H1 (cell line): ENCODE measurements around the gene RALGAPB. TPM values are rescaled to one million over a fixed set of nuclear protein-coding genes. Genes with fewer than 3 reads are reported as not detected.

Experiments
- CTCF ChIA-PET: fragments of 300-600 bp; sonication (Branson Sonifier 250); formaldehyde crosslinking; loops from one replicate; lab custom pipeline; 2021; ENCODE audit not compliant: partially characterized antibody; lab: Charles Lee
- POLR2A ChIA-PET: fragments of 300-600 bp; sonication (Branson Sonifier 250); formaldehyde crosslinking; loops from one replicate; lab custom pipeline; 2021; ENCODE audit warnings: inconsistent platforms; ENCODE audit not compliant: partially characterized antibody; lab: Charles Lee
- DNase-seq, 2 experiments: peaks; one replicate each; pipeline versions ENCODE4 v3.0.0 to v3.0.0-alpha.2; 2010 to 2022; ENCODE audit warnings: low spot score in 2 of 2, low read depth in 1 of 2, mixed read lengths in 1 of 2
- FAIRE-seq: peaks from 2 replicates; lab custom pipeline; 2011; peaks lifted over from hg19 to GRCh38; lab: Jason Lieb, UNC
- H2AFZ ChIP-seq: 2 replicates; pipeline ENCODE4 v1.8.1; 2012; ENCODE audit warnings: low read length, inconsistent platforms
- H2AK5ac ChIP-seq: 2 replicates; pipeline ENCODE4 v1.6.1; 2013; ENCODE audit warnings: low read depth, low read length
- H2BK120ac ChIP-seq: replicated peaks from 2 replicates; pipeline ENCODE3; 2013; ENCODE audit warnings: low read depth, low read length, inconsistent platforms
- H2BK12ac ChIP-seq: 2 replicates; pipeline ENCODE4 v1.6.1; 2013; ENCODE audit warnings: low read depth, low read length
- H2BK15ac ChIP-seq: 2 replicates; pipeline ENCODE4 v1.6.1; 2013; ENCODE audit warnings: low read length
- H2BK20ac ChIP-seq: 2 replicates; pipeline ENCODE4 v1.6.1; 2013; ENCODE audit warnings: low read length
- H2BK5ac ChIP-seq: 2 replicates; pipeline ENCODE4 v1.6.1; 2013; ENCODE audit warnings: low read depth, low read length
- H3K14ac ChIP-seq: 2 replicates; pipeline ENCODE4 v1.6.1; 2013; ENCODE audit warnings: inconsistent platforms; ENCODE audit not compliant: insufficient read length
- H3K18ac ChIP-seq: 2 replicates; pipeline ENCODE4 v1.6.1; 2013; ENCODE audit warnings: low read length; ENCODE audit errors: extremely low read depth
- H3K23ac ChIP-seq: 2 replicates; pipeline ENCODE4 v1.6.1; 2013; ENCODE audit warnings: inconsistent platforms; ENCODE audit not compliant: insufficient read length
- H3K23me2 ChIP-seq: 2 replicates; pipeline ENCODE4 v1.6.1; 2013; ENCODE audit warnings: low read depth, low read length
- H3K27ac ChIP-seq: 2 replicates; pipeline ENCODE4 v1.6.1; 2011; ENCODE audit warnings: low read depth, low read length, inconsistent platforms
- H3K27me3 ChIP-seq, 4 experiments: replicated peaks in 1 of 4; 1 replicate in 1 of 4; 2 replicates in 3 of 4; pipeline versions ENCODE4 v1.6.1 to v1.8.1; 2011 to 2013; ENCODE audit warnings: low read length in 3 of 4, mild to moderate bottlenecking in 3 of 4, inconsistent platforms in 2 of 4, mixed read lengths in 2 of 4, moderate library complexity in 1 of 4; ENCODE audit not compliant: control insufficient read depth in 3 of 4, insufficient read depth in 3 of 4; ENCODE audit errors: extremely low read depth in 1 of 4
- H3K36me3 ChIP-seq, 4 experiments: 2 replicates each; pipeline versions ENCODE4 v1.6.1 to v1.8.1; 2011 to 2013; ENCODE audit warnings: mild to moderate bottlenecking in 4 of 4, low read length in 3 of 4, moderate library complexity in 2 of 4, control low read depth in 1 of 4, inconsistent platforms in 1 of 4; ENCODE audit not compliant: insufficient read depth in 4 of 4, control insufficient read depth in 2 of 4
- H3K4ac ChIP-seq: replicated peaks from 2 replicates; pipeline ENCODE3; 2013; ENCODE audit warnings: low read length, low read depth, mixed read lengths, inconsistent platforms; ENCODE audit not compliant: insufficient read length
- H3K4me1 ChIP-seq, 4 experiments: replicated peaks in 1 of 4; 1 replicate in 1 of 4; 2 replicates in 3 of 4; pipeline versions ENCODE4 v1.6.1 to v1.8.1; 2011 to 2013; ENCODE audit warnings: low read length in 3 of 4, inconsistent platforms in 2 of 4, mixed read lengths in 1 of 4; ENCODE audit not compliant: insufficient read depth in 4 of 4, control insufficient read depth in 3 of 4
- H3K4me2 ChIP-seq, 2 experiments: 2 replicates each; pipeline versions ENCODE4 v1.6.1 to v1.8.1; 2011 to 2013; ENCODE audit warnings: low read depth in 2 of 2, low read length in 2 of 2, control low read depth in 1 of 2, inconsistent platforms in 1 of 2, mild to moderate bottlenecking in 1 of 2; ENCODE audit not compliant: insufficient read depth in 1 of 2
- H3K4me3 ChIP-seq, 4 experiments: fragments of 200-600, 300-600 bp in 1 of 4; sonication (generic), shearing (Covaris generic), sonication (Bioruptor Twin) in 1 of 4; 2 replicates each; pipeline versions ENCODE4 v1.5.1 to v1.8.1; 2011 to 2016; ENCODE audit warnings: low read length in 4 of 4, low read depth in 3 of 4, control low read depth in 2 of 4, inconsistent platforms in 2 of 4, mild to moderate bottlenecking in 2 of 4, mixed read lengths in 1 of 4, moderate library complexity in 1 of 4; ENCODE audit not compliant: insufficient read depth in 2 of 4; ENCODE audit errors: extremely low read depth in 1 of 4
- H3K56ac ChIP-seq: replicated peaks from 2 replicates; pipeline ENCODE3; 2013; ENCODE audit warnings: low read depth, mild to moderate bottlenecking, mixed read lengths, low read length, inconsistent platforms; ENCODE audit not compliant: insufficient read length
- H3K79me1 ChIP-seq: 2 replicates; pipeline ENCODE4 v1.6.1; 2013; ENCODE audit warnings: low read depth, low read length, control low read depth
- H3K79me2 ChIP-seq, 2 experiments: 2 replicates each; pipeline versions ENCODE4 v1.6.1 to v1.8.1; 2012 to 2013; ENCODE audit warnings: low read length in 2 of 2, mild to moderate bottlenecking in 2 of 2, inconsistent platforms in 1 of 2; ENCODE audit not compliant: insufficient read depth in 2 of 2, control insufficient read depth in 1 of 2
- H3K9ac ChIP-seq, 4 experiments: replicated peaks in 1 of 4; 1 replicate in 1 of 4; 2 replicates in 3 of 4; pipeline versions ENCODE4 v1.6.1 to v1.8.1; 2011 to 2013; ENCODE audit warnings: low read depth in 3 of 4, low read length in 3 of 4, control low read depth in 2 of 4, mild to moderate bottlenecking in 2 of 4, moderate library complexity in 2 of 4, inconsistent platforms in 1 of 4; ENCODE audit errors: extremely low read depth in 1 of 4
- H3K9me3 ChIP-seq, 2 experiments: 2 replicates each; pipeline versions ENCODE4 v1.6.1 to v1.8.1; 2012 to 2013; ENCODE audit warnings: mild to moderate bottlenecking in 2 of 2, moderate library complexity in 2 of 2, control low read depth in 1 of 2, inconsistent platforms in 1 of 2, low read depth in 1 of 2, low read length in 1 of 2, mixed read lengths in 1 of 2; ENCODE audit not compliant: insufficient read depth in 2 of 2
- H4K20me1 ChIP-seq, 2 experiments: replicated peaks in 1 of 2; 2 replicates each; pipeline versions ENCODE3 to v1.8.1; 2011 to 2013; ENCODE audit warnings: inconsistent platforms in 2 of 2, low read length in 2 of 2, mild to moderate bottlenecking in 1 of 2; ENCODE audit not compliant: insufficient read depth in 2 of 2, control insufficient read depth in 1 of 2
- H4K5ac ChIP-seq: 2 replicates; pipeline ENCODE4 v1.6.1; 2013; ENCODE audit warnings: low read length, low read depth, mixed read lengths, inconsistent platforms; ENCODE audit not compliant: insufficient read length
- H4K8ac ChIP-seq: 2 replicates; pipeline ENCODE4 v1.8.0; 2013; ENCODE audit warnings: mild to moderate bottlenecking, moderate library complexity, low read length, inconsistent platforms; ENCODE audit not compliant: insufficient read depth; ENCODE audit errors: extremely low read depth
- H4K91ac ChIP-seq: replicated peaks from 2 replicates; pipeline ENCODE3; 2013; ENCODE audit warnings: low read length, mixed read lengths, inconsistent platforms; ENCODE audit not compliant: insufficient read length
- BACH1 ChIP-seq: IDR thresholded peaks from 2 replicates; pipeline ENCODE4 v1.6.1; 2012; ENCODE audit warnings: low read length, improper control_type of control experiment
- CHD1 ChIP-seq: IDR thresholded peaks from 2 replicates; pipeline ENCODE4 v1.6.1; 2012; ENCODE audit warnings: low read depth, low read length, improper control_type of control experiment
- CTBP2 ChIP-seq: IDR thresholded peaks from 2 replicates; pipeline ENCODE4 v1.7.0; 2011; ENCODE audit warnings: borderline replicate concordance, mild to moderate bottlenecking, moderate library complexity, mixed read lengths, low read length; ENCODE audit not compliant: insufficient read depth, insufficient read length
- EGR1 ChIP-seq: IDR thresholded peaks from 2 replicates; pipeline ENCODE4 v1.6.1; 2011; ENCODE audit warnings: low read depth, low read length, borderline replicate concordance
- JUN ChIP-seq: IDR thresholded peaks from 2 replicates; pipeline ENCODE4 v1.6.1; 2011; ENCODE audit warnings: low read depth, mild to moderate bottlenecking, improper control_type of control experiment, low read length
- JUND ChIP-seq: IDR thresholded peaks from 2 replicates; pipeline ENCODE4 v1.6.1; 2011; ENCODE audit warnings: mild to moderate bottlenecking, improper control_type of control experiment, low read length
- MAFK ChIP-seq: IDR thresholded peaks from 2 replicates; pipeline ENCODE4 v1.6.1; 2012; ENCODE audit warnings: low read depth, mild to moderate bottlenecking, improper control_type of control experiment, low read length
- RAD21 ChIP-seq, 2 experiments: IDR thresholded peaks in 1 of 2; conservative IDR thresholded peaks in 1 of 2; 2 replicates each; pipeline ENCODE4 v1.6.1; 2011; ENCODE audit warnings: low read depth in 2 of 2, low read length in 2 of 2, improper control_type of control experiment in 1 of 2, inconsistent platforms in 1 of 2, mild to moderate bottlenecking in 1 of 2, moderate library complexity in 1 of 2
- RFX5 ChIP-seq: IDR thresholded peaks from 2 replicates; pipeline ENCODE4 v1.6.1; 2011; ENCODE audit warnings: low read depth, low read length, improper control_type of control experiment, borderline replicate concordance
- SP4 ChIP-seq: IDR thresholded peaks from 2 replicates; pipeline ENCODE4 v1.6.1; 2012; ENCODE audit warnings: low read length, inconsistent platforms
- TAF1 ChIP-seq: IDR thresholded peaks from 2 replicates; pipeline ENCODE4 v1.6.1; 2011; ENCODE audit warnings: mild to moderate bottlenecking, low read depth, low read length
- polyA plus RNA-seq, 7 experiments: library from polyadenylated mRNA; depleted of rRNA in 3 of 7; stranded (reverse) in 5 of 7; unstranded in 2 of 7; fragments of >200 nt in 5 of 7; fragments of 200-250 nt in 2 of 7; gene quantifications; 1 replicate in 5 of 7; 2 replicates in 1 of 7; 4 replicates in 1 of 7; pipeline versions ENCODE4 v1.2.1 to v1.2.3, GENCODE V29; 2011 to 2013; ENCODE audit warnings: missing spikeins in 2 of 7, mixed read lengths in 2 of 7
- total RNA-seq: library from RNA; stranded (reverse); fragmentation: NEBNext Ultra II Directional; extraction: Animal tissue kit (Norgen Biotek cat#: 25700); gene quantifications from 2 replicates; pipeline ENCODE4 v1.2.1, GENCODE V29; 2021
- TF ChIP-seq, protein P1 (sequence below): IDR thresholded peaks from 2 replicates; pipeline ENCODE4 v1.6.1; 2011; ENCODE audit warnings: low read length, improper control_type of control experiment

Gene RALGAPB
- total and polyA plus RNA-seq, 2 of the 8 experiments (the other 6 are each of a cell fraction or from before 2014, with no cell fraction given), result 10.6 to 35.1 TPM

DNA sequence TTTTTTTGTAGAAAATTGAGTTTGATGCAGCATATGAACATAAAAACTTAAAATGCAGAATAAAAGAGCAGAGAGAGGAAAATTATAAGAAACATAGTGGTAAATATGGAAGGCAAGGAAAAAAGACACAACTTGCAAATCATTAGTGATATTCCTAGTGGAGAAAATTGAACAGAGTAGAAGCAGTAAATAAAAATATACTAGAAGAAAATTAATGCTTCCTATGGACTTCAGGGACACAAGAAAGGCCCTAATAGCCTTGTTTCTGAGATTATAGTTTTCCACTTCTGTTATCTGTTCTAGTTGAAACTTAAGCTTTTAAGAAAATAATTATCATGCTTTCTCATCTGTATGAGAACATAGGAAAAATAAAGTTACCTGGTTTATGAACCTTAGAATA, 82.8 kb downstream of the RALGAPB start:
- no peak overlapping the region for H2AK5ac ChIP-seq
- H3K4me2 ChIP-seq, result no peak overlapping the region
- no peak overlapping the region for H3K23ac ChIP-seq
- ChIA-PET POLR2A (no interaction called here), CTCF (interaction anchor here (0.6 to 1.7 kb wide), 2 partner anchors 15 to 23 kb away, joined by 3 to 4 read pairs; no protein-coding TSS in a partner anchor)
- no peaks in the 10 kb centered on the region for H3K79me1 ChIP-seq
- DNase-seq (no peak), FAIRE-seq (no peak)
- H4K20me1 ChIP-seq, result peaks cover 0 to 2% of the 10 kb centered on the region in 2 experiments
- no peak overlapping the region for H2BK120ac ChIP-seq
- no peak overlapping the region for H3K56ac ChIP-seq
- no peak overlapping the region for H2AFZ ChIP-seq
- H3K4ac ChIP-seq, result no peak overlapping the region
- H2BK12ac ChIP-seq, result no peak overlapping the region
- no peak overlapping the region for H2BK15ac ChIP-seq
- H4K91ac ChIP-seq, result no peak overlapping the region
- H3K27me3 ChIP-seq, result no peaks in the 10 kb centered on the region
- H3K4me1 ChIP-seq, result no peaks in the 10 kb centered on the region
- no peak overlapping the region for H3K18ac ChIP-seq
- H3K36me3 ChIP-seq, result peaks cover 2 to 38% (median 24%) of the 10 kb centered on the region in 4 experiments; a peak in 7 of 8 replicates
- H2BK20ac ChIP-seq, result no peak overlapping the region
- no peak overlapping the region for H4K5ac ChIP-seq
- no peak overlapping the region for H2BK5ac ChIP-seq
- H3K27ac ChIP-seq, result no peak overlapping the region
- TF ChIP-seq BACH1, result no peak
- no peak for TF ChIP-seq RAD21 (IDR thresholded peaks at IDR 0.05 in 1 of 2, conservative IDR thresholded peaks at IDR 0.05 in 1 of 2; ENCODE audit: low read depth in 2 of 2, low read length in 2 of 2)
- no peak for TF ChIP-seq CHD1
- no peak for TF ChIP-seq RFX5
- no peak for TF ChIP-seq JUN
- no peak for TF ChIP-seq JUND
- TF ChIP-seq MAFK, result no peak
- no peak for TF ChIP-seq CTBP2
- no peak for TF ChIP-seq SP4
- no peak for TF ChIP-seq EGR1
- TF ChIP-seq TAF1, result no peak
- TF ChIP-seq, protein P1, sequence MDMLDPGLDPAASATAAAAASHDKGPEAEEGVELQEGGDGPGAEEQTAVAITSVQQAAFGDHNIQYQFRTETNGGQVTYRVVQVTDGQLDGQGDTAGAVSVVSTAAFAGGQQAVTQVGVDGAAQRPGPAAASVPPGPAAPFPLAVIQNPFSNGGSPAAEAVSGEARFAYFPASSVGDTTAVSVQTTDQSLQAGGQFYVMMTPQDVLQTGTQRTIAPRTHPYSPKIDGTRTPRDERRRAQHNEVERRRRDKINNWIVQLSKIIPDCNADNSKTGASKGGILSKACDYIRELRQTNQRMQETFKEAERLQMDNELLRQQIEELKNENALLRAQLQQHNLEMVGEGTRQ, result no peak
- TF ChIP-seq, all 59 proteins: peak for 0
- H3K14ac ChIP-seq, result no peak overlapping the region
- no peaks in the 10 kb centered on the region for H3K9me3 ChIP-seq
- no peaks in the 10 kb centered on the region for H3K79me2 ChIP-seq
- no peak overlapping the region for H3K4me3 ChIP-seq
- no peaks in the 10 kb centered on the region for H3K23me2 ChIP-seq
- H4K8ac ChIP-seq, result no peak overlapping the region
- no peak overlapping the region for H3K9ac ChIP-seq
